HepG2 (cell line): ENCODE measurements around the gene IP6K1. TPM values are rescaled to one million over a fixed set of nuclear protein-coding genes. Genes with fewer than 3 reads are reported as not detected.

Experiments used
- ATAC-seq: fragments of 200-7000 bp; cut with Tn5 transposase; 3 replicates; pipeline ENCODE4 v1.9.1; 2020; ENCODE audit warnings: mild to moderate bottlenecking, moderate library complexity
- BruUV-seq: library from RNA; stranded (reverse); fragments of 400-500 nt; replicated peaks from 2 replicates; lab custom pipeline; 2021; lab: Mats Ljungman, UMichigan
- CTCF ChIA-PET: fragments of 300-600 bp; formaldehyde crosslinking; extraction: SDS; loops from one replicate; lab custom pipeline; 2021; ENCODE audit warnings: low total read pairs, inconsistent platforms, low intra/inter-chr PET ratio; lab: Yijun Ruan, JAX
- POLR2A ChIA-PET: fragments of 350-600 bp; sonication (Branson Sonifier 250); formaldehyde crosslinking; loops from one replicate; lab custom pipeline; 2020; ENCODE audit warnings: antibody characterized with exemption, inconsistent platforms; lab: Yijun Ruan, JAX
- DNase-seq: peaks from one replicate; pipeline ENCODE4 v3.0.0-alpha.2; 2015; ENCODE audit warnings: low spot score
- FAIRE-seq: peaks from 3 replicates; lab custom pipeline; 2011; peaks lifted over from hg19 to GRCh38; lab: Jason Lieb, UNC
- H2AFZ ChIP-seq: one replicate; pipeline ENCODE4 v1.6.1; 2011; ENCODE audit warnings: low read length, inconsistent platforms
- H3K27ac ChIP-seq: fragments of 300-600 bp; 3 replicates; pipeline ENCODE4 v1.8.0; 2011; ENCODE audit warnings: mixed run types, mild to moderate bottlenecking, mixed read lengths, low read length, inconsistent platforms; ENCODE audit not compliant: insufficient read depth; ENCODE audit errors: extremely low read length
- H3K27me3 ChIP-seq, 2 experiments: fragments of 200-600 bp in 1 of 2; 2 replicates in 1 of 2; 3 replicates in 1 of 2; pipeline versions ENCODE4 v1.6.0 to v1.8.0; 2011; ENCODE audit warnings: low read length in 2 of 2, mild to moderate bottlenecking in 2 of 2, moderate library complexity in 2 of 2, inconsistent platforms in 1 of 2; ENCODE audit not compliant: insufficient read depth in 2 of 2, control insufficient read depth in 1 of 2
- H3K36me3 ChIP-seq, 2 experiments: fragments of 200-600 bp in 1 of 2; replicated peaks in 1 of 2; 2 replicates in 1 of 2; 3 replicates in 1 of 2; pipeline versions ENCODE4 v1.5.1 to v1.8.0; 2011; ENCODE audit warnings: low read length in 2 of 2, inconsistent platforms in 1 of 2; ENCODE audit not compliant: insufficient read depth in 2 of 2, control insufficient read depth in 1 of 2
- H3K4me1 ChIP-seq: 2 replicates; pipeline ENCODE4 v1.5.1; 2012; ENCODE audit warnings: low read length, inconsistent platforms; ENCODE audit not compliant: insufficient read depth
- H3K4me2 ChIP-seq: 2 replicates; pipeline ENCODE4 v1.6.0; 2011; ENCODE audit warnings: low read depth, low read length, inconsistent platforms
- H3K4me3 ChIP-seq, 3 experiments: fragments of 200-600 bp in 1 of 3; sonication (generic), shearing (Covaris generic) in 1 of 3; replicated peaks in 1 of 3; 2 replicates each; pipeline ENCODE4 v1.5.1; 2011 to 2016; ENCODE audit warnings: low read length in 3 of 3, inconsistent platforms in 2 of 3, low read depth in 2 of 3, mild to moderate bottlenecking in 2 of 3, control low read depth in 1 of 3, mixed read lengths in 1 of 3; ENCODE audit not compliant: insufficient read depth in 1 of 3
- H3K79me2 ChIP-seq: one replicate; pipeline ENCODE4 v1.6.1; 2011; ENCODE audit warnings: low read length, inconsistent platforms; ENCODE audit not compliant: insufficient read depth
- H3K9ac ChIP-seq: 2 replicates; pipeline ENCODE4 v1.6.0; 2011; ENCODE audit warnings: mild to moderate bottlenecking, low read depth, low read length, inconsistent platforms; ENCODE audit not compliant: insufficient read depth
- H3K9me3 ChIP-seq: 2 replicates; pipeline ENCODE4 v1.5.1; 2012; ENCODE audit warnings: mild to moderate bottlenecking, low read length
- H4K20me1 ChIP-seq: 2 replicates; pipeline ENCODE4 v1.6.0; 2011; ENCODE audit warnings: inconsistent platforms, mild to moderate bottlenecking, low read length, moderate library complexity; ENCODE audit not compliant: insufficient read depth
- ADNP ChIP-seq: sonication (generic); formaldehyde crosslinking; IDR thresholded peaks from 2 replicates; pipeline ENCODE4 v1.4.0; 2020; ENCODE audit warnings: missing genetic modification reagents
- ARNT ChIP-seq: fragments of 450-650 bp; IDR thresholded peaks from 2 replicates; pipeline ENCODE4 v1.6.1; 2017
- DPF2 ChIP-seq: sonication (generic); formaldehyde crosslinking; IDR thresholded peaks from 2 replicates; pipeline ENCODE4 v1.4.0; 2020; ENCODE audit warnings: mild to moderate bottlenecking, low read depth, missing genetic modification reagents, borderline replicate concordance
- HNRNPLL ChIP-seq: fragments of 200-400 bp; formaldehyde crosslinking; IDR thresholded peaks from 2 replicates; pipeline ENCODE4 v1.6.1; 2017; ENCODE audit warnings: mild to moderate bottlenecking, low read depth, low read length; ENCODE audit not compliant: poor library complexity, severe bottlenecking
- NFE2L2 ChIP-seq: fragments of 150-350 bp; IDR thresholded peaks from 2 replicates; pipeline ENCODE4 v1.6.1; 2014; ENCODE audit warnings: low read length
- PLRG1 ChIP-seq: fragments of 450-650 bp; conservative IDR thresholded peaks from 2 replicates; pipeline ENCODE4 v1.6.1; 2016
- RFXANK ChIP-seq: IDR thresholded peaks from 2 replicates; pipeline ENCODE4 v1.6.1; 2016
- SUZ12 ChIP-seq: fragments of 150-350 bp; IDR thresholded peaks from 2 replicates; pipeline ENCODE4 v1.6.1; 2014; ENCODE audit warnings: low read depth, low read length
- ZBTB8A ChIP-seq: sonication (generic); formaldehyde crosslinking; IDR thresholded peaks from 2 replicates; pipeline ENCODE4 v1.4.0; 2020; ENCODE audit warnings: mild to moderate bottlenecking, low read depth, missing genetic modification reagents, borderline replicate concordance
- ZNF547 ChIP-seq: sonication (generic); formaldehyde crosslinking; IDR thresholded peaks from 2 replicates; pipeline ENCODE4 v1.5.1; 2020; ENCODE audit warnings: mild to moderate bottlenecking, missing genetic modification reagents
- ZNF768 ChIP-seq: sonication (generic); formaldehyde crosslinking; IDR thresholded peaks from 2 replicates; pipeline ENCODE4 v1.4.0; 2020; ENCODE audit warnings: missing genetic modification reagents
- WGBS: methylation state at CpG from one replicate; pipeline ENCODE4 v1.1.6; 2017; ENCODE audit warnings: low lambda C conversion rate; 5-methylcytosine and 5-hydroxymethylcytosine counted together
- in situ Hi-C: cut with HindIII; loops from 2 replicates; pipeline ENCODE4 v1.10.0; 2017; ENCODE audit warnings: low pct_unique_long_range_greater_than_20kb; ENCODE audit not compliant: extremely low pct_ligation_motif_present
- intact Hi-C: fragments of 100-400 bp; cut with micrococcal nuclease; formaldehyde crosslinking; loops from one replicate; pipeline ENCODE4 v1.10.0; 2022; ENCODE audit not compliant: unreplicated experiment
- polyA plus RNA-seq, 8 experiments: library from polyadenylated mRNA; depleted of rRNA in 3 of 8; stranded (reverse) in 7 of 8; unstranded in 1 of 8; fragments of >200 nt; fragmentation: Illumina TruSeq in 4 of 8; extraction: Trizol in 4 of 8; gene quantifications; 2 replicates each; pipeline versions ENCODE4 v1.2.1 to v1.2.3, GENCODE V29; 2011 to 2016; ENCODE audit warnings: low read depth in 4 of 8, missing spikeins in 1 of 8, mixed read lengths in 1 of 8; ENCODE audit not compliant: insufficient read depth in 1 of 8
- total RNA-seq, 5 experiments: library from RNA; depleted of rRNA; stranded (reverse); fragments of >200 nt; fragmentation: Illumina TruSeq; extraction: Trizol; gene quantifications; 2 replicates each; pipeline ENCODE4 v1.2.3, GENCODE V29; 2016; ENCODE audit warnings: low read depth in 1 of 5
- TF ChIP-seq, protein P1 (sequence below): sonication (generic); formaldehyde crosslinking; IDR thresholded peaks from 2 replicates; pipeline ENCODE4 v1.4.0; 2020; ENCODE audit warnings: missing genetic modification reagents
- TF ChIP-seq, protein P2 (sequence below): sonication (generic); formaldehyde crosslinking; conservative IDR thresholded peaks from 2 replicates; pipeline ENCODE4 v1.4.0; 2020; ENCODE audit warnings: missing genetic modification reagents
- TF ChIP-seq, protein P3 (sequence below), 2 experiments: sonication (generic) in 1 of 2; formaldehyde crosslinking in 1 of 2; IDR thresholded peaks; 2 replicates each; pipeline versions ENCODE4 v1.5.1 to v1.6.1; 2011 to 2020; ENCODE audit warnings: borderline replicate concordance in 1 of 2, low read depth in 1 of 2, low read length in 1 of 2, mild to moderate bottlenecking in 1 of 2, missing genetic modification reagents in 1 of 2, moderate library complexity in 1 of 2
- TF ChIP-seq, protein P4 (sequence below): sonication (generic); IDR thresholded peaks from 2 replicates; pipeline ENCODE4 v1.6.1; 2016; ENCODE audit warnings: low read depth, borderline replicate concordance

IP6K1 gene
- total and polyA plus RNA-seq, 2 of the 13 experiments (the other 11 are each of a cell fraction or from before 2014, with no cell fraction given), result 17.7 to 29.7 TPM

DNA sequence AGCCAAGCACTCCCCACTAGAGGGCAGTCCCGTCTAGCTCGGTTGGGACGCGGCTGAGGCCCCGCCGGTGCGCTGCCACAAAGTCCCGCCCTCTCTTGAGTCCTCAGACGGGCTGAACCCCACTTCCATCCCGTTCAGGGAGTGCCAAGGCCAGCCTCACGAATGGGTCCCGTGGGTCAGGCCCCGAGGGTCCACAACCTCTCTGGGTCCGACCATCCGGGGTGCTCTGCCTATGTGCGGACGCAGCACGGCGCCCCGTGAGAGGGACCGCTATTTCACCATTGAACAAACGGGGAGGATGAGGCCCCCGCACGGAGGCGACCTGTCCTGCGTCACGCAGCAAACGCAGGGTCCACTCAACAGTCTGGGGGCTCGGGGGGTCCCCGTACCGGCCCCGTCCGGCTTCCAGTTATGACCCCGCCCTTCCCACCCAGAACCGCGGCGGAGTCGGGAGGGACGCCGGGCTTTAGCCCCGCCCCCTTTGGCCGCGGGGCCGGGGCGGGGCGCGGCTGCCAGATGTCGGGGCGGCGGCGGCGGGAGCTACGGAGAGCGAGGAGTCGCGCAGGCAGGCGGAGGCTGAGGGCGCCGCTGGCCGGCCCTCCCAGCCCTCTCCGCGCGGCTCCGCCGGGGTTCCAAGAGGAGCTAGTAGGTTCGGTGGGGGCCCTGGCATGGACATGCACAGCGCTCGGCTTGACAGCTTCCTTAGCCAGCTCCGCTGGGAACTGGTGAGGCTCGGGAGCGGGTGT lies 16.6 kb upstream of the IP6K1 start, which contains the start of gene INKA1 (continued):
- TF ChIP-seq, protein P1, sequence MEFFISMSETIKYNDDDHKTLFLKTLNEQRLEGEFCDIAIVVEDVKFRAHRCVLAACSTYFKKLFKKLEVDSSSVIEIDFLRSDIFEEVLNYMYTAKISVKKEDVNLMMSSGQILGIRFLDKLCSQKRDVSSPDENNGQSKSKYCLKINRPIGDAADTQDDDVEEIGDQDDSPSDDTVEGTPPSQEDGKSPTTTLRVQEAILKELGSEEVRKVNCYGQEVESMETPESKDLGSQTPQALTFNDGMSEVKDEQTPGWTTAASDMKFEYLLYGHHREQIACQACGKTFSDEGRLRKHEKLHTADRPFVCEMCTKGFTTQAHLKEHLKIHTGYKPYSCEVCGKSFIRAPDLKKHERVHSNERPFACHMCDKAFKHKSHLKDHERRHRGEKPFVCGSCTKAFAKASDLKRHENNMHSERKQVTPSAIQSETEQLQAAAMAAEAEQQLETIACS, result no peak
- no peak for TF ChIP-seq ARNT
- TF ChIP-seq ZNF768, result peak; percentile 63; the same call in 1 of the 2 replicates
- TF ChIP-seq RFXANK (CRISPR knock-in tag), result no peak
- peak; percentile 62 for TF ChIP-seq HNRNPLL
- TF ChIP-seq ZNF547 (CRISPR knock-in tag), result peak; percentile 72; the same call in 1 of the 2 replicates
- TF ChIP-seq, protein P2, sequence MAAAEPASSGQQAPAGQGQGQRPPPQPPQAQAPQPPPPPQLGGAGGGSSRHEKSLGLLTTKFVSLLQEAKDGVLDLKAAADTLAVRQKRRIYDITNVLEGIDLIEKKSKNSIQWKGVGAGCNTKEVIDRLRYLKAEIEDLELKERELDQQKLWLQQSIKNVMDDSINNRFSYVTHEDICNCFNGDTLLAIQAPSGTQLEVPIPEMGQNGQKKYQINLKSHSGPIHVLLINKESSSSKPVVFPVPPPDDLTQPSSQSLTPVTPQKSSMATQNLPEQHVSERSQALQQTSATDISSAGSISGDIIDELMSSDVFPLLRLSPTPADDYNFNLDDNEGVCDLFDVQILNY (CRISPR knock-in tag), result 0 out of 2 replicates have a peak, but pooled peaks have one; percentile 12
- TF ChIP-seq, all 625 proteins: peak for 167

DNA sequence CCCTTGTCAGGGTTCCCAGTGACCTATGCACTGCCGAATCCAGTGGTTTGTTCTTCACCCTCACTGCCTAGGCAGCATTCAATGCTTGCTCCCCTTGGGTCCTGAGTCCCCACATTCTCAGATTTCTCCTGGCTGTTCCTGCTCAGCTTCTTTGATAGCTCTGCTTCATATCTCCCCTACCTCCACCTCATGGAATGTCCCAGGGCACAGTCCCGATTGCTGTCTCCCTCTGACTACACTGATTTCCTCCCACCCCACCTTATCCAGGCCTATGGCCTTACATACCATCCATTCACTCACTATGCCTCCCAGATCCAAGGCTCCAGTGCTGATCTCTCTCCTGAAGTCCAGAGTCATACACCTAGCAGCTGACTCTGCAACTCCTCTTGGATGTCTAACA lies 14.8 kb upstream of the IP6K1 start:
- H3K4me3 ChIP-seq, result peak overlapping the region in 2 of 3 experiments; percentile 67 to 73; a peak in 4 of 6 replicates
- no peak for DNase-seq
- intact Hi-C loops, result no loop called here
- in situ Hi-C loops, result loop anchor here (10.0 kb wide), 1 partner anchor 104 kb away; the partner anchor contains the start of gene MST1R
- FAIRE-seq, result peak; percentile 26
- CTCF ChIA-PET, result interaction anchor here (2.2 kb wide), 1 partner anchor 38 kb away, joined by 27 read pairs; no protein-coding TSS in a partner anchor
- H3K27me3 ChIP-seq, result peaks cover 1 to 12% of the 10 kb centered on the region in 2 experiments; a peak in 4 of 5 replicates
- 5% methylated on average over 2 of the region's 2 CpGs for WGBS
- peaks cover 61% of the 10 kb centered on the region for H3K4me1 ChIP-seq
- no peaks in the 10 kb centered on the region for H3K9me3 ChIP-seq
- H3K27ac ChIP-seq, result no peak overlapping the region
- no peaks in the 10 kb centered on the region for H4K20me1 ChIP-seq
- peak overlapping the region; percentile 81 for H2AFZ ChIP-seq
- H3K79me2 ChIP-seq, result no peaks in the 10 kb centered on the region
- POLR2A ChIA-PET, result interaction anchor here (1.0 to 2.8 kb wide), 3 partner anchors 13 to 15 kb away, joined by 4 to 22 read pairs (median 11); partner anchors contain the start of genes IP6K1 and UBA7
- peak overlapping the region; percentile 93 for H3K4me2 ChIP-seq
- ATAC-seq, result peak; percentile 4; the same call in 1 of the 3 replicates
- no TSS peak for BruUV-seq
- H3K9ac ChIP-seq, result peak overlapping the region; percentile 47; the same call in 1 of the 2 replicates
- no peaks in the 10 kb centered on the region for H3K36me3 ChIP-seq
- TF ChIP-seq, protein P3, sequence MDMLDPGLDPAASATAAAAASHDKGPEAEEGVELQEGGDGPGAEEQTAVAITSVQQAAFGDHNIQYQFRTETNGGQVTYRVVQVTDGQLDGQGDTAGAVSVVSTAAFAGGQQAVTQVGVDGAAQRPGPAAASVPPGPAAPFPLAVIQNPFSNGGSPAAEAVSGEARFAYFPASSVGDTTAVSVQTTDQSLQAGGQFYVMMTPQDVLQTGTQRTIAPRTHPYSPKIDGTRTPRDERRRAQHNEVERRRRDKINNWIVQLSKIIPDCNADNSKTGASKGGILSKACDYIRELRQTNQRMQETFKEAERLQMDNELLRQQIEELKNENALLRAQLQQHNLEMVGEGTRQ (IDR thresholded peaks at IDR 0.05; ENCODE audit: low read depth, low read length), result no peak
- TF ChIP-seq, protein P3 (CRISPR knock-in tag; IDR thresholded peaks at IDR 0.05; ENCODE audit: borderline replicate concordance), result no peak
- TF ChIP-seq ADNP (CRISPR knock-in tag), result no peak
- TF ChIP-seq ZBTB8A (CRISPR knock-in tag), result no peak
- TF ChIP-seq NFE2L2, result no peak
- TF ChIP-seq, protein P4, sequence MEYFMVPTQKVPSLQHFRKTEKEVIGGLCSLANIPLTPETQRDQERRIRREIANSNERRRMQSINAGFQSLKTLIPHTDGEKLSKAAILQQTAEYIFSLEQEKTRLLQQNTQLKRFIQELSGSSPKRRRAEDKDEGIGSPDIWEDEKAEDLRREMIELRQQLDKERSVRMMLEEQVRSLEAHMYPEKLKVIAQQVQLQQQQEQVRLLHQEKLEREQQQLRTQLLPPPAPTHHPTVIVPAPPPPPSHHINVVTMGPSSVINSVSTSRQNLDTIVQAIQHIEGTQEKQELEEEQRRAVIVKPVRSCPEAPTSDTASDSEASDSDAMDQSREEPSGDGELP, result no peak
- no peak for TF ChIP-seq PLRG1
- no peak for TF ChIP-seq SUZ12
- TF ChIP-seq DPF2 (CRISPR knock-in tag), result no peak
